Activated naive CD4-positive, alpha-beta T cell treated with anti-CD3 and anti-CD28 coated beads for 36 hours (primary cell): ENCODE data around the gene EFCAB5. TPM values are rescaled to one million over a fixed set of nuclear protein-coding genes. Genes with fewer than 3 reads are reported as not detected.
"Not testable (repeated sequence)": the region's sequence is repeated elsewhere in the genome, so short reads cannot be mapped to it uniquely, and the experiment has no call there.

ENCODE experiments used
- CTCF ChIA-PET: fragments of 350-600 bp; sonication (Branson Sonifier 250); formaldehyde crosslinking; loops from one replicate; lab custom pipeline; 2021; ENCODE audit warnings: antibody characterized with exemption; lab: Charles Lee
- DNase-seq: peaks from one replicate; pipeline ENCODE4 v3.0.0-alpha.2; 2020
- H3K27ac Mint-ChIP-seq: one replicate; pipeline ENCODE4 v1.8.0; 2021; ENCODE audit warnings: mild to moderate bottlenecking, mixed read lengths
- H3K27me3 Mint-ChIP-seq: one replicate; pipeline ENCODE4 v1.8.0; 2021; ENCODE audit warnings: low read depth, mixed read lengths
- H3K36me3 Mint-ChIP-seq: one replicate; pipeline ENCODE4 v1.8.0; 2021; ENCODE audit warnings: low read depth, mixed read lengths
- H3K4me1 Mint-ChIP-seq: one replicate; pipeline ENCODE4 v1.8.0; 2021; ENCODE audit warnings: low read depth, mixed read lengths
- H3K4me3 Mint-ChIP-seq: one replicate; pipeline ENCODE4 v1.8.0; 2021; ENCODE audit warnings: mild to moderate bottlenecking, moderate library complexity, mixed read lengths
- H3K9me3 Mint-ChIP-seq: one replicate; pipeline ENCODE4 v1.8.0; 2021; ENCODE audit warnings: mixed read lengths
- intact Hi-C: fragments of 100-400 bp; cut with micrococcal nuclease; formaldehyde crosslinking; loops from one replicate; pipeline ENCODE4 v1.15.1; 2023
- total RNA-seq, 2 experiments: library from RNA; stranded (reverse); gene quantifications; one replicate each; pipeline ENCODE4 v1.2.3, GENCODE V29; 2021

EFCAB5 gene
- total RNA-seq, 2 experiments from 2014 or later, result 0.35 to 0.55 TPM

DNA sequence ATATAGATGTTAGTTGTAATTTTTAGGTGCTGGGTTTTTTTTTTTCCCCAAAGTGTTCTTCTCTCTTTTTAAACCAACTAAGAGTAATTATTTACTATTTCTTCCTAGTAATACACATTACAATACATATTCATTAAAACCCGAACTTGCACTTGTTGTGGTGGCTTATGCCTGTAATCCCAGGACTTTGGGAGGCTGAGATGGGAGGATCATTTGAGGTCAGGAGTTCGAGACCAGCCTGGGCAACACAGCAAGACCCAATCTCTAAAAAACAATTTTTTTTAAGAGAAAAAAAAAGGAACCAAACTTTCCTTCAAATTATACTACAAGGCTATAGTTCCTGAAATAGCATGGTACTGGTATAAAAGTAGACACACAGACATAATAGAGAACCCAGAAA lies 3.8 kb downstream of the EFCAB5 start:
- no peaks in the 10 kb centered on the region for H3K27me3 Mint-ChIP-seq
- no peak overlapping the region for H3K27ac Mint-ChIP-seq
- intact Hi-C loops, result no loop called here
- no peaks in the 10 kb centered on the region for H3K9me3 Mint-ChIP-seq
- no peak overlapping the region for H3K4me3 Mint-ChIP-seq
- no peaks in the 10 kb centered on the region for H3K36me3 Mint-ChIP-seq
- H3K4me1 Mint-ChIP-seq, result no peaks in the 10 kb centered on the region
- CTCF ChIA-PET, result no interaction called here
- DNase-seq, result no peak

DNA sequence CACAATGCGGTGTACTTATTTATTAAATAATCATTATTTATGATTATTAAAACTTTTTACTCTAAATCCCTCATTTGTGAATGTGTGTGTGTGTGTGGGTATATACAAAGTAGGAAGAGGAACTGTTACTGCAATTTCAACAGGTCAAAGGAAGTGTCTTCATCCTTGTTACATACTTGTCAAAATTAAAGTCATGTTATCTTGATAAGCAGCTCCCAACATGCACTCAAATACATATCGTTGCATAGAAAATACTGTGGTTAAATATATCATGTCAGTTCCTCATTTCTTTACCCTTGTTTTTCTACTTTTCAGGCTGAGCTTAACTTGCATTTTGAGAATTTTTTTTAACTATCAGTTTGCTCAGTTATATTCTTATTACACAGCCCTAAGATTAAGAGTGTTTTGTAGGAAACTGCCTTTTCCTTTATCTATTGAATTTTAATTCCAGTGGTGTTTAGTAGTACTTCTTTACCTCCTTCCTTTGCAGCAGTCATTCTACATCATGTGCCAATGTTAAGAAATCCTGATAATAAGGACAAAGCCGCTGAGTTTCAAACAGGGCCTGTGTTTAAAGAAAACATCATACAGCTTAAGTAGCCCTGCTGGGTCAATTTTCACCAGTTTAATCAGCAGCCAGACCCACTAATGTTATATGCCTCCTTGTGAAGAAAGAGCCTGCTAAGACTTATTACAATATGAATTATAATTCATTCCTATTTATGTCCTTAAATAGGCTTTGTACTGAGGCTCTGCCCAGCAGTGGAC lies 7.2 kb downstream of the EFCAB5 start:
- Mint-ChIP-seq H3K4me1 (no peaks in the 10 kb centered on the region), H3K36me3 (peaks cover under 1% of the 10 kb centered on the region), H3K4me3 (no peak overlapping the region), H3K27ac (no peak overlapping the region), H3K9me3 (peaks cover 3% of the 10 kb centered on the region), H3K27me3 (no peaks in the 10 kb centered on the region)
- intact Hi-C loops, result no loop called here
- CTCF ChIA-PET, result interaction anchor here (1.0 kb wide), 1 partner anchor 18 kb away, joined by 5 read pairs; no protein-coding TSS in a partner anchor
- no peak for DNase-seq

DNA sequence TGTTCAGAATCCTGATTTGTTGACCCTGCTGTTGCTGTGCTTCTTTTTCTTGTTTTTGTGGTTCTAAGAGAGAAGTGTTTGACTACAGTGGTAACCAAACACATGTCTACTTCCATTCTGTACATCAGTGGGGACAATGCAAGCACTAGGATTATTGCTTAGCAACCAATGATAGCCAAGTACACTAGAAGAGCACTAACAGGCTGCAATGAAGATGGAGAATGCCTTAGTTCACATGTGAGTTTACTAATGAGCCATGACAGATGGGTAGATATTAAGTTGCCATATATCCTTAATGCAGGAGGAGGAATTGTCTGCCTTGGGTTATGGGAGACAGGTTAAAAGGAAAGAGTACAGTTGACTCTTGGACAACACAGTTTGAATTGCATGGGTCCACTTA lies 8.3 kb downstream of the EFCAB5 start:
- no peak for DNase-seq
- Mint-ChIP-seq H3K36me3 (peaks cover 4% of the 10 kb centered on the region), H3K4me3 (no peak overlapping the region), H3K27me3 (no peaks in the 10 kb centered on the region), H3K9me3 (peaks cover 6% of the 10 kb centered on the region), H3K27ac (no peak overlapping the region), H3K4me1 (no peaks in the 10 kb centered on the region)
- intact Hi-C loops, result no loop called here
- CTCF ChIA-PET, result interaction anchor here (1.0 kb wide), 1 partner anchor 72 kb away, joined by 3 read pairs; no protein-coding TSS in a partner anchor

DNA sequence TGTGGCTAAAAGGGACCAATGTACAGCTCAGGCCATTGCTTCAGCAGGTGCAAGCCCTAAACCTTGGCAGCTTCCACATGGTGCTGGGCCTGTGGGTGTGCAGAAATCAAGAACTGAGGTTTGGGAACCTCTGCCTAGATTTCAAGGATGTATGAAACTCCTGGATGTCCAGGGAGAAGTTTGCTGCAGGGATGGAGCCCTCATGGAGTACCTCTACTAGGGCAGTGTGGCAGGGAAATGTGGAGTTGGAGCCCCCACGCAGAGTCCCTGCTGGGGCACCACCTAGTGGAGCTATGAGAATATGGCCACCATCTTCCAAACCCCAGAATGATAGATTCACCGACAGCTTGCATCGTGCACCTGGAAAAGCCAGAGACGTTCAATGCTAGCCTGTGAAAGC lies 13.0 kb downstream of the EFCAB5 start:
- CTCF ChIA-PET, result no interaction called here
- intact Hi-C loops, result no loop called here
- Mint-ChIP-seq H3K4me3 (no peak overlapping the region), H3K27ac (no peak overlapping the region), H3K27me3 (no peaks in the 10 kb centered on the region), H3K4me1 (no peaks in the 10 kb centered on the region), H3K36me3 (peaks cover 4% of the 10 kb centered on the region), H3K9me3 (peaks cover 12% of the 10 kb centered on the region)
- DNase-seq, result no peak

DNA sequence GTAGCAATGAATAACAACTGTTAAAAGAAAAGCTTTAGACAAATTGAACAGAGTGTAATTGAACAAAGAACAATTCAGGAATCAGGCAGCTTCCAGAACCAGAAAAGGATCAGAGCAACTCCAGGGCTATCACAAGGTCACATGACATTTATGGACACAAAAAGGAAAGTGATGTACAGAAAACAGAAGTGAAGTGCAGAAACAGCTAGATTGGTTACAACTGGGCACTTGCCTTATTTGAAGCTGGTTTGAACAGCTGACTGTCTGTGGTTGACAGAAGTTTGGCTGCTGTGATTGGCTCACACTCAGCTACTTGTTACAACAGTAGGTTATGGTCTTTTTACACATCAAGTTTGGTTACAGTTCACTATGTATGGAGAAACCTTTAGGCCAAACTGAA lies 14.8 kb downstream of the EFCAB5 start:
- CTCF ChIA-PET, result interaction anchor here (0.6 to 1.9 kb wide), 5 partner anchors 8 to 149 kb away, joined by 3 to 13 read pairs (median 3); partner anchors contain the start of gene SSH2
- intact Hi-C loops, result no loop called here
- no peak for DNase-seq
- peaks cover 12% of the 10 kb centered on the region for H3K9me3 Mint-ChIP-seq
- H3K27me3 Mint-ChIP-seq, result no peaks in the 10 kb centered on the region
- H3K4me1 Mint-ChIP-seq, result no peaks in the 10 kb centered on the region
- H3K4me3 Mint-ChIP-seq, result no peak overlapping the region
- no peak overlapping the region for H3K27ac Mint-ChIP-seq
- peaks cover 4% of the 10 kb centered on the region for H3K36me3 Mint-ChIP-seq

DNA sequence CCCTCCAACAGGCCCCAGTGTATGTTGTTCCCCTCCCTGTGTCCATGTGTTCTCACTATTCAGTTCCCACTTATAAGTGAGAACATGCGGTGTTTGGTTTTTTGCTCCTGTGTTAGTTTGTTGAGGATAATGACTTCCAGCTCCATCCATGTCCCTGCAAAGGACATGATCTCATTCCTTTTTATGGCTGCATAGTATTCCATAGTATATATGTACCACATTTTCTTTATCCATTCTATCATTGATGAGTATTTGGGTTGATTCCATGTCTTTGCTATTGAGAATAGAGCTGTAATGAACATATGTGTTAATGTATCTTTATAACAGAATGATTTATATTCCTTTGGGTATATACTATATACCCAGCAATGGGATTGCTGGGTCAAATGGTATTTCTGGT lies 16.1 kb downstream of the EFCAB5 start:
- H3K4me1 Mint-ChIP-seq, DNase-seq, H3K36me3 Mint-ChIP-seq, H3K27ac Mint-ChIP-seq, intact Hi-C loops, CTCF ChIA-PET, H3K4me3 Mint-ChIP-seq, H3K27me3 Mint-ChIP-seq: not testable (repeated sequence)
- H3K9me3 Mint-ChIP-seq, result peaks cover 12% of the 10 kb centered on the region

DNA sequence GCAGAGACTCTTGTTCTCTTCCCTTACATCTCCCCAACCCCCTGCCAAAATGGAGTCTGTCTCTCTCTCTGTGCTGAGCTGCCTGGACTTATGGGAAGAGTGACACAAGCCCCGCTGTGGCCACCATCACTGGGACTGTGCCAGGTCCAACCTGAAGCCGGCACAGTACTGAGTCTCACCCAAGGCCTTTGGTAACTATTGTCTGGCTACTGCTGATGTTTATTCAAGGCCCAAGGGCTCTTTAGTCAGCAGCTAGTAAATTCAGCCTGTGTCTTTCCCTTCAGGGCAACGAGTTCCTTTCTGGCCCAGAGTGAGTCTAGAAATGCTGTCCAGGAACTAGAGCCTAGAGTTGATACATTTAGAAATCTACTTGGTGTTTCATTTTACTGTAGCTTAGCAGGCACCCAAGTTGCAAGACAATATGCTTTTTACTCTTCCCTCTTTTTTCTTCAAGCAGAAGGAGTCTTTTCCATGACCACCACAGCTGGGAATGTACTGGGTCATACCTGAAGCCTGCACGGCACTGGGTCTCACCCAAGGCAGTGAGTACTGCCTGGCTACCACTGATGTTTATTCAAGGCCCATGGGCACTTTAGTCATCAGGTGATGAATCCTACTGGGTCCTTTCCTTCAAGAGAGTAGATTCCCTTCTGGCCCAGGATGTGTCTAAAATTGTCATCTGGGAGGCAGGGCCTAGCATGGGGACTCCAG lies 17.7 kb downstream of the EFCAB5 start:
- DNase-seq, result no peak
- no peaks in the 10 kb centered on the region for H3K36me3 Mint-ChIP-seq
- H3K9me3 Mint-ChIP-seq, result peaks cover 10% of the 10 kb centered on the region
- intact Hi-C loops, result no loop called here
- H3K4me1 Mint-ChIP-seq, result no peaks in the 10 kb centered on the region
- no peak overlapping the region for H3K27ac Mint-ChIP-seq
- no peaks in the 10 kb centered on the region for H3K27me3 Mint-ChIP-seq
- no peak overlapping the region for H3K4me3 Mint-ChIP-seq
- CTCF ChIA-PET, result interaction anchor here (0.6 kb wide), 2 partner anchors 18 to 152 kb away, joined by 3 to 5 read pairs; partner anchors contain the start of gene EFCAB5

DNA sequence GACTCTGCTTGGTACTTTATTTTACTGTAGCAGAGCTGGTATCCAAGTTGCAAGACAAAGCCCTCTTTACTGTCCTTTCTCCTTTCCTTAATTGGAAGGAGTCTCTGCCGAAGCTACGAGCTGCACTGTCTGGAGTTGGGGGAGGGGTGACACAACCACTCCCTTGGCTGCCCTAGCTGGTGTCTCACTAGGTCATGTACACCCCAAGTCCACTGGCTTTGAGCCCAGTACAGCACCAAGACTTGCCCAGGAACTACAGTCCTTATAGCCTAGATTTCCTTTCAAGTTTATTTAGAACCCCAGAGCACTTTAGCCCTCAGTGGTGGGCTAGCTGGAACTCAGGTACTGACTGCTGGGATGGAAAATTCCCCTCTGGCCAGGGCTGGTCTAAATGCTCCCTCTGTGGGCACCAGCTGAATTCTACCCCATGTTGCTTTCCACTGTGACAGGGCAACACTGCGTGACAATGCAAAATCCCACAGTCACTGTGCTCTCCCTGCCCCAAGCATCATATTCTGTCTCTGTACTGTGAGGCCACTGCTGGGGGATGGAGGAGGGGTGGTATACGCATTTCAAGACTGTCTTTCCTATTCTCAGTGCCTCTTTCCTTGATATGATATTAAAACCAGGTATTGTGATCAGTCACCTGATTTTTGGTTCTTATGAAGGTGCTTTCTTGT lies 18.4 kb downstream of the EFCAB5 start:
- intact Hi-C loops, result no loop called here
- no peaks in the 10 kb centered on the region for H3K4me1 Mint-ChIP-seq
- peaks cover 9% of the 10 kb centered on the region for H3K9me3 Mint-ChIP-seq
- no peak overlapping the region for H3K27ac Mint-ChIP-seq
- CTCF ChIA-PET, result interaction anchor here (0.6 kb wide), 2 partner anchors 18 to 152 kb away, joined by 3 to 5 read pairs; partner anchors contain the start of gene EFCAB5
- no peak for DNase-seq
- H3K4me3 Mint-ChIP-seq, result no peak overlapping the region
- H3K27me3 Mint-ChIP-seq, result no peaks in the 10 kb centered on the region
- no peaks in the 10 kb centered on the region for H3K36me3 Mint-ChIP-seq

DNA sequence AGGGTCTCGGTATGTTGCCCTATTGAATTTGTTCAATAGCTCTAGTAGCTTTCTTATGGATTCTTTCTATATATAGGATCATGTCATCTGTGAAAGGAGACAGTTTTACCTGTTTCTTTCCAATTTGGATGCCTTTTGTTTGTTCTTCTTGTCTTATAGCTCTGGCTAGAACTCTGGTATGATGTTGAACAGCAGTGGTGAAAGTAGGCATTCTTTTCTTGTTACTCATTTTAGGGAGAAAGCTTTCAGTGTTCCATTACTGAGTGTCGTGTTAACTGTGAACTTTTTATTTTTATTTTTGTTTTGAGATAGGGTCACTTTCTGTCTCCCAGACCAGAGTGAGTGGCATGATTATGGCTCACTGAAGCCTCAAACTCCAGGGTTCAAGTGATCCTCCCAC lies 21.2 kb downstream of the EFCAB5 start:
- no peaks in the 10 kb centered on the region for H3K27me3 Mint-ChIP-seq
- H3K4me3 Mint-ChIP-seq, result no peak overlapping the region
- no peak overlapping the region for H3K27ac Mint-ChIP-seq
- CTCF ChIA-PET, result interaction anchor here (0.9 kb wide), 1 partner anchor 59 kb away, joined by 3 read pairs; no protein-coding TSS in a partner anchor
- DNase-seq, result no peak
- H3K36me3 Mint-ChIP-seq, result no peaks in the 10 kb centered on the region
- H3K4me1 Mint-ChIP-seq, result no peaks in the 10 kb centered on the region
- H3K9me3 Mint-ChIP-seq, result peaks cover 5% of the 10 kb centered on the region
- intact Hi-C loops, result no loop called here

DNA sequence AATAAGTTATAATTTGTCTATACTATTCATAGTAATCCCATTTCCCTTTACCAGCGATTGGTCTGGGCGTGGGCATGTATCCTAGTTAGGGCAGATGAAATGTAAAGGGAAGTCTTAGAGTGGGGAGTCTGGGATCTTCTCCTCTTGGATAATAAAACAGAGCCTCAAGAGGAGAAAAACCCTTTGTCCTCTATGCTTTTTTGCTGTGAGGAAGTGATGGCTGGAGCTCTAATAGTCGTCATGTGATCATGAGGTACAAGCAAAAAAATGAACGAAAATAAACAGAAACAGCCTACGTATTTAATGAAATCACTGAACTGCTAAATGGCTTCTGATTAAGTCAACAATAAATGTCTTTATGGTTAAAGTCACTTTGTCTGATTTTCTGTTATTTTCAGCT lies 26.8 kb downstream of the EFCAB5 start:
- CTCF ChIA-PET, result no interaction called here
- H3K27ac Mint-ChIP-seq, result no peak overlapping the region
- no peak for DNase-seq
- intact Hi-C loops, result no loop called here
- H3K4me3 Mint-ChIP-seq, result no peak overlapping the region
- no peaks in the 10 kb centered on the region for H3K4me1 Mint-ChIP-seq
- peaks cover 5% of the 10 kb centered on the region for H3K9me3 Mint-ChIP-seq
- H3K27me3 Mint-ChIP-seq, result no peaks in the 10 kb centered on the region
- H3K36me3 Mint-ChIP-seq, result no peaks in the 10 kb centered on the region

DNA sequence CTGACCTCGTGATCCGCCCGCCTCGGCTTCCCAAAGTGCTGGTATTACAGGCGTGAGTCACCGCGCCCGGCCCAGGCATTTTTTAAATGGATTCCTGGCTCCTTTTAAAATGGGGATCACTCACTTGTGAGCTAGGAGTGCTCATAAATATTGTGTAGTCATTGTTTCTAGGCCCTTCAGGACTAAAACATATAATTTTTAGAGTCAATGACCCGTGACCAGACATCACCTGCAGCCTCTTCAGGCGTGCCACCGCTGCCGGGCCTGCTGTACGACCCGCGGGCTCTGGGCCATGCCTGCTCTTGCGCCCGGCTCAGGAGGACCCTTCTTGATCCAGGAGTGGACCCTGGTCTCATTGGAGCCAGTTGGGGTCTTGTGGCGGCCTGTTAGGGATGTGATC lies 30.8 kb downstream of the EFCAB5 start:
- DNase-seq, result no peak
- Mint-ChIP-seq H3K36me3 (no peaks in the 10 kb centered on the region), H3K27ac (no peak overlapping the region), H3K4me3 (no peak overlapping the region), H3K27me3 (no peaks in the 10 kb centered on the region), H3K9me3 (no peaks in the 10 kb centered on the region), H3K4me1 (no peaks in the 10 kb centered on the region)
- CTCF ChIA-PET, result no interaction called here
- intact Hi-C loops, result no loop called here

DNA sequence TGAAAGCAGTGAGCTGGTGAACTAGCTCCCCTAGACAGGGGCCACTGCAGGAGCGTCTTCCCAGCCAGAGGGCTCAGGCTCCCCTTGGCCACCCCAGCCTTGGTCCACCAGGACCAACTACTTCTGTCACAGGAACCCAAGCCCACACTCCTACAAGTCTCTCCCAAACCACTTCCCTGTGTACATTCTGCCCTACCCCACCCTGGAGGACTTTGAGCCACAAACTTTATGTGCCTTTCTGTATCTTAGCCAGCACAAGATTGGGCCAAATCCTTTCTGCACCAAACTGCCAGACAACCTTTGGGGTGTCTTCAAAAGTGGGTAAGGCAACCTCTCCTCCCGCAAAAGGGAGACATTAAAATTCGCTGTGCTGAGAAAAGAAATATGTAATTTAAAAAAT lies 31.6 kb downstream of the EFCAB5 start:
- no peaks in the 10 kb centered on the region for H3K9me3 Mint-ChIP-seq
- no peaks in the 10 kb centered on the region for H3K36me3 Mint-ChIP-seq
- H3K27me3 Mint-ChIP-seq, result no peaks in the 10 kb centered on the region
- H3K4me1 Mint-ChIP-seq, result no peaks in the 10 kb centered on the region
- CTCF ChIA-PET, result no interaction called here
- no peak for DNase-seq
- H3K4me3 Mint-ChIP-seq, result no peak overlapping the region
- intact Hi-C loops, result no loop called here
- H3K27ac Mint-ChIP-seq, result no peak overlapping the region
